Measurements from ENCODE around the gene KLHL29. TPM values are rescaled to one million over a fixed set of nuclear protein-coding genes. Genes with fewer than 3 reads are reported as not detected.

Gene KLHL29
- total RNA-seq, 1 experiment from 2014 or later, result 34.1 TPM

DNA sequence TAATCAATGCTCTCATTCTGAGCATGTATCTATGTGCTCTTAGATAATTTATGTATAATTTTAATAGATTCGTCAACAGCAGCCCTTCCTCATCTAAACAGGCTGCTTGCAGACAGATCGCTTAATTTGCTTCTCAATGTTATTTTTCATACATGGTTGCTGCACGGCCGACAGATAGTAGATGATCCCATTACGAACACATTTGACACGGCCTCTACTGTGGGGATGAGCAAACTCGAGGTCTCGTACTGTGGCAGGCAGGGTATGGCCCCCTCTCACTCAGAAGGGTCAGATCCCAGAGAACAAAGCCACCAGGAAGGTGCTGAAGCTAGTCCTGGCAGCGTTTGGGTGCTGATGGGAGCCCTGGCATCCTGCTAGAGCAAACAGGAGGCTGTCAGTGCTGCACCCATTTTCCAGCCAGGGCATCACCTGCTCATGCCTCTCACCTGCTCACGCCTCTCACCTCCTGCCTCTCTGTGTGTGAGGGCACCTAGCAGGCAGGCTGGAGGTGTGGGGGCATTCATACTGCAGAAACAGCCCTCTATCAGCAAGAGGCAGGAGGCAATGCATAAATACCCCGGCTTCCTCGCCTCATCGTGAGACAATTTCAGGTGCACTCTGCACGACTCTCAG is 80.0 kb downstream of the KLHL29 start:
- Histone ChIP-seq H3K36me3 (peaks cover 18% of the 10 kb centered on the region), H3K27me3 (no peaks in the 10 kb centered on the region), H3K9me3 (replicated peaks) (no peaks in the 10 kb centered on the region), H3K4me1 (no peaks in the 10 kb centered on the region), H3K27ac (no peak overlapping the region), H3K4me3 (no peak overlapping the region)
- no peak for DNase-seq

DNA sequence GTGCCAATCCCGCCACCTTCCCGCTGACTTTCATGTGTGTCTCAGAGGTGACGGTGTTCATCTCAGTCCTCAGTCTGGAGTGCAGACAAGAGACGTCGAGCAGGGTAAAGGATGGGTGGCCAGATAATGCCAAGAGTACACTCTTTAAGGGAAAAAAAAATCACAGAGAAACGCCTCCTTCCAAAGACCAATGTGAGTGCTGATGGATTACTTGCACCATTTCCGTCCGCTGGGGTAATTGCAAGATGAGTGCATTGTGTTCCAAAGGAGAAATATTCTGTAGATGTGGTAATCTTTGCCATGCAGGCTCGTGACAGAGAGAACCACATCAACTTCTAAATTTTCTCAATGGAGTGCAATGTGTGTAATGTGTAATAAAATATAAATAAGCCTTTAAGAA is 81.0 kb downstream of the KLHL29 start:
- peaks cover 23% of the 10 kb centered on the region for H3K36me3 ChIP-seq
- no peaks in the 10 kb centered on the region for H3K4me1 ChIP-seq
- no peak overlapping the region for H3K4me3 ChIP-seq
- no peak for DNase-seq
- no peaks in the 10 kb centered on the region for H3K9me3 ChIP-seq (replicated peaks)
- H3K27me3 ChIP-seq, result no peaks in the 10 kb centered on the region
- H3K27ac ChIP-seq, result no peak overlapping the region

DNA sequence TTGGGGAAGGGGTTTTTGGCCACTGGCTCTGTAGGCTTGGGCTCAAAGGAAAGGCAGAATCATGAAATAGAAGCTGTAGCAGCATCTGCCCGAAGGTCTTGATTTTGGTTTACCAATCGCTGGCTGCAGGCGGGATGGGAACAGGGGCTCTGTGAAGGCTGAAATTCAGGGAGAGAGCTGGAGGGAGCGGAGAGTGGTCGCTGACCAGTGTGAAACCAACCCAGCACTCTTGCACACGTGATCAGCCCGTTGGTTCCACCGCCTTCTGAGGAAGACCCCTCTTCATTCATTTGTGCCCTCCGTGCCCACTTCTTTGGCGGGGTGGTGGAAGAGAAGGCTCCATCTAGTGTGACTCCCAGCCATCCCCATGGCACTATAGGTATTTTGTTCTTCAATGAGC is 82.6 kb downstream of the KLHL29 start:
- H3K36me3 ChIP-seq, result peaks cover 23% of the 10 kb centered on the region
- no peak overlapping the region for H3K4me3 ChIP-seq
- H3K4me1 ChIP-seq, result no peaks in the 10 kb centered on the region
- H3K27me3 ChIP-seq, result no peaks in the 10 kb centered on the region
- DNase-seq, result no peak
- no peaks in the 10 kb centered on the region for H3K9me3 ChIP-seq (replicated peaks)
- no peak overlapping the region for H3K27ac ChIP-seq

DNA sequence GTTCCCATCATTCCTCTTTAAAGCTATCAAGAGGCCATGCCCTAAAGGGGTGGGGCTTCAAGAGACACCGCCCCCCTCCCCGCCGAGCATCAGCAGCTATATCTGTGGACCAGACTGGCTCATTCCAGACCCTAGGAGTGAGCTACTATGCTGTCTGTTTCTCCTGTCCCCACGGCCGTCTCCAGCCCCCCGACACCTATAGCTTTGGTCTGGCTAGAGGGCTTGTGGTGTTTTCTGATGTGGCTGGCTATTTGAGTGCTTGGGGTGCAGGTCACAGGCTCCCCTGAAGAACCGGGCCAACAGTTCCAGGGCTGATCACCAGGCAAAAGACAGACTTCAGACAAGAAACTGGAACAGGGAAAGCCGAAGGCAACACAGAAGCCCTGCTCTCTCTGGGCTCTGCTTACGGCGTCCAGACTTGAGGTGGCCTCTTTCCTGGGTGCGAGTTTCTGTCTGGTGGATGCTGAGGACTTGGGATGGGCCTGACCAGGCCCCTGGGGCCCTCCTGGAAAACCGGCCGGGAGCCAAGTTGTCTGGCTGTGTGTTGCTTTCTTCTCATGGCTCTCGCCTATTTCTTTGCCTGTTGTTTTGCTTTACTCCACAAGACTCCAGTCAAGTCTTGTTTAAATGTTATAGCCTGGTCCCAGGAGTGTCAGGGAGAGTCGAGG is 83.6 kb downstream of the KLHL29 start:
- H3K27ac ChIP-seq, result no peak overlapping the region
- H3K9me3 ChIP-seq (replicated peaks), result no peaks in the 10 kb centered on the region
- no peak for DNase-seq
- peaks cover 23% of the 10 kb centered on the region for H3K36me3 ChIP-seq
- no peaks in the 10 kb centered on the region for H3K4me1 ChIP-seq
- H3K27me3 ChIP-seq, result no peaks in the 10 kb centered on the region
- H3K4me3 ChIP-seq, result no peak overlapping the region

DNA sequence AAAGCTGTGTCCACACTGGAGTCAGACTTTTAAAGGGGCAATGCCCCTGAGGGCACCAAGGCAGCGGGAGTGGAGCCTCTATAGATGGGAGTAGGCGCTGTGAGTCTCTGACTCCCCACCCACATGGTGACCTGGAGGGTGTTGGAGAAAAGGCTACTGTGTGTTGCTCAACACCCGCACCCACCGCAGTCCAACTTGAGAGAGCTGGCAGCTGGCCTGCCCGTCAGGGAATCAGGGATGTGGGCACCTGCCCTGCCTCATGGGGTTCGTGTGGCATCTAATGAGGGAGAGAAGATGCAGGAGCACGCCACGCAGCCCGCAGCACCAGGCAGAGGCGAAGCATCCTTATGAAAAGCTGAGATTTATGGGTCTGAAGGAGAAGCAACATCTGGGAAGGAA is 84.2 kb downstream of the KLHL29 start:
- Histone ChIP-seq H3K4me1 (no peaks in the 10 kb centered on the region), H3K27me3 (no peaks in the 10 kb centered on the region), H3K4me3 (no peak overlapping the region), H3K36me3 (peaks cover 23% of the 10 kb centered on the region), H3K9me3 (replicated peaks) (no peaks in the 10 kb centered on the region), H3K27ac (no peak overlapping the region)
- DNase-seq, result no peak

DNA sequence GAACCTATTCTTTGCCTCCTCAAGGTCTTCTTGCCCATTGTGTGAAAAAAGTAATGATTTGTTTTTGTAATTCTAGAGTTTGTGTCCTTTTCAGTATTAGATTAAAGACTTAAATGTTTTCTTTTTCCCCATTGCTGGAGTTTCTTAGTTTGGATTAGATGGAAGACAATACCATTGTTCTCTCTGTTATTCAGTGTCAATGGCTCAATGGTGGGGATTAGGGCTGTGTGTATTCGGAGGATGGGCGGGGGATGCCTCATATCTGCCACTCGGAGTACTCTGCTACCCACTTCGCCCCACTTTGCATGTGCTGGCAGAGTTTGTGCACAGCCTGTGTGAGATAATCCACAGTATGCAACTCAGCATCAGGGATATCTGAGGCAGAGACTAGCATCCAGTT is 90.1 kb downstream of the KLHL29 start:
- no peak overlapping the region for H3K27ac ChIP-seq
- H3K4me1 ChIP-seq, result peaks cover 17% of the 10 kb centered on the region; the same call in 1 of the 2 replicates
- H3K27me3 ChIP-seq, result no peaks in the 10 kb centered on the region
- 0 out of 2 replicates have a peak, but pooled peaks cover 5% of the 10 kb centered on the region for H3K36me3 ChIP-seq
- no peak overlapping the region for H3K4me3 ChIP-seq
- no peaks in the 10 kb centered on the region for H3K9me3 ChIP-seq (replicated peaks)
- DNase-seq, result no peak

DNA sequence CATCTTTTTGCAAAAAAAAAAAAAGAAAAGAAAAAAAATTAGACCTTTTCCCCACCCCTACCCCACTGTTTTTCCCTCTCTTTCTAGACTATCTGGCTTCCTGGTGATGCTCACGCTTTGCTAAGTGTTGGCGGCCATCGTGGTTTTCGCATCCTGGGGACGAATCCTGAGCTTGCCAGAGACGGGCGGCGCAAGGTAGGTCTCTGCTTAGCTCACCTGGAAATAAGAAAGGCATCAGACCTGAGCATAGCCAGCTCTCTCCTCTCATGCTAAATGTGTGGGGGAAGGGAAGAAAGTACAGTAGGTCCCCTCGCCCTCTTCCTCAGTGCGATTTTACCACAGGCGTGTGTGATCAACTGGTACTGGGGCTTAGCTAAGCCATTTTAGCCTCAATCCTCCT is 90.5 kb downstream of the KLHL29 start:
- Histone ChIP-seq H3K9me3 (replicated peaks) (no peaks in the 10 kb centered on the region), H3K4me3 (no peak overlapping the region), H3K27me3 (no peaks in the 10 kb centered on the region), H3K36me3 (0 out of 2 replicates have a peak, but pooled peaks cover under 1% of the 10 kb centered on the region), H3K27ac (no peak overlapping the region), H3K4me1 (peaks cover 21% of the 10 kb centered on the region)
- no peak for DNase-seq

DNA sequence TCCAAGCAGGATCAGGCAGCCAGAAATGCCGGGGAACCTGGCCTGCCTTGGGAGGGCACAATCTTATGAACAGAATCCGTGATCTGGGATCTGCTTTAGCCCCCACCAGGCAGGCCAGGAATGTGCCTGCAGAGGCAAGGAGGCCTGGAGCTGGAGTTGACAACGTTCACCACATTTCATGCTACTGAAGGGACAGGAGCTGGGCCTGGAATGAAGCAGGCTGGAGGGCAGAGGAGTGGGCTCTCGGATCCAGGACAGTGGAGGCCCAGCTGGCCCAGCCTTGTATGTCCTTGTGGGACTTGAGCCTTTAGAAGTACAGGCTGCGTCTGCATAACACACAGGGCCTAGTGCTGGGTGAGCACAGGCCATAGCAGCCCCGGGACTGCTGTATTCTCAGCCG is 91.8 kb downstream of the KLHL29 start:
- no peaks in the 10 kb centered on the region for H3K27me3 ChIP-seq
- no peak for DNase-seq
- no peaks in the 10 kb centered on the region for H3K9me3 ChIP-seq (replicated peaks)
- no peaks in the 10 kb centered on the region for H3K36me3 ChIP-seq
- H3K4me3 ChIP-seq, result no peak overlapping the region
- H3K4me1 ChIP-seq, result peaks cover 31% of the 10 kb centered on the region
- H3K27ac ChIP-seq, result no peak overlapping the region

DNA sequence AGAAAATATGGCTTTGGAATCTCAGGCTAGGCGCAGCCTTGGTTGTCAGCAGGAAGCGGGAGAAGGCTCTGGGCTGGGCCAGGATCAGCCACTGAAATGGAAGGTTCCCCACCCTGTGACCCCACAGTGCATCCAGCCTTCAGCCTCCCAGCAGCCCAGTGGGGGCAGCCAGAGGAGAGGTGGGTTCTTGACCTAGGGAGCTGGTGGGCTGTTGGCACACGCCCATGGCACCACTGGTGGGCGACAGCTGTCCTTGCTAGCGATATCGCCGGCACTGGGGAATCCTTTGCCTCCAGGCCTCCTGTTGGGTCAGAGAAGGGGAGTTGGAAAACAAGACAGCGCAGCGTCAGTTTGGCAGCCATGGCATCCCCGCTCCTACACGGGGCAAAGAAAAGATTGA is 92.4 kb downstream of the KLHL29 start:
- no peak overlapping the region for H3K4me3 ChIP-seq
- H3K4me1 ChIP-seq, result peaks cover 31% of the 10 kb centered on the region
- no peak overlapping the region for H3K27ac ChIP-seq
- no peaks in the 10 kb centered on the region for H3K27me3 ChIP-seq
- DNase-seq, result no peak
- no peaks in the 10 kb centered on the region for H3K36me3 ChIP-seq
- no peaks in the 10 kb centered on the region for H3K9me3 ChIP-seq (replicated peaks)

DNA sequence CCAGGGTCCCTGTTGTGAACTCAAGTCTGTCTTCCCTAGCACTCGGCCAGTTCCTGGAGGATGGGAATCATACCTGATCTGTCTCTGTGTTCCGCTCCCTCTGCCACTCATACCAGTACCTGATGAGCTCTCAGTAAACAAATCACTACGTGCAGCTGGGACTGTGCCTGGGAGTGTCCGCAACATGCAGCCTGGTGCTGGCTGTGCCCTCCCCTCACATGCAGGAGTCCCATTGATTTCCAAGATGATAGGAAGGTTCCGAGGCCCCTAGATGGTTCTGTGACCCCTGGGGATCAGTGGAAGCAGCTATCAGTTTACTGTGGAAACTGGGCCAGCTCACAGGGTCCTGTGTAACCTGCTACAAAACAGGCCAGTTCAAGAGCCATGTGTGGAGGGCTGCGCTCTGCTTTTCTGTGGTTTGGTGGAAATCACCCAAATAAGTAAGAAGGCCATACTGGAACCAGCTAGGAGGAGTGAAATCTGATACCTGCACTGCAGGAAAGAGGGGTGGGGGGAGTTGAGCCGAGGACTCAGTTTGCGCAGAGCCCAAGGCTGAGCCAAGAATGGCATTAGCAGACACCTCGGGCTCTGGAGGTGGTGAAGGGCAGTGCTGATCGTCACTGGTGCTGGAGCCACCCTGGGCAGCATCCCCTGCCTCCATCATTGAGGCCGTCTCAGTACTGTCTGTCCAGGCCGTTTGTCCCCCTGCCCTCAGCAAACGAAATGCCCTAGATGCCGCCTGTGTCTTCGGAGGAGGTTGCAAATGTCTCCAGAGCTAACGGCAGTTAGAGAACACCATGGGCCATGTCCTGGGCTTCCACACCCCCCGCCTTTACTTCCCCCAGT is 93.3 kb downstream of the KLHL29 start:
- no peaks in the 10 kb centered on the region for H3K9me3 ChIP-seq (replicated peaks)
- no peak overlapping the region for H3K27ac ChIP-seq
- peaks cover 4% of the 10 kb centered on the region; the same call in 1 of the 2 replicates for H3K36me3 ChIP-seq
- no peak overlapping the region for H3K4me3 ChIP-seq
- H3K4me1 ChIP-seq, result peaks cover 34% of the 10 kb centered on the region
- no peaks in the 10 kb centered on the region for H3K27me3 ChIP-seq
- DNase-seq, result no peak

DNA sequence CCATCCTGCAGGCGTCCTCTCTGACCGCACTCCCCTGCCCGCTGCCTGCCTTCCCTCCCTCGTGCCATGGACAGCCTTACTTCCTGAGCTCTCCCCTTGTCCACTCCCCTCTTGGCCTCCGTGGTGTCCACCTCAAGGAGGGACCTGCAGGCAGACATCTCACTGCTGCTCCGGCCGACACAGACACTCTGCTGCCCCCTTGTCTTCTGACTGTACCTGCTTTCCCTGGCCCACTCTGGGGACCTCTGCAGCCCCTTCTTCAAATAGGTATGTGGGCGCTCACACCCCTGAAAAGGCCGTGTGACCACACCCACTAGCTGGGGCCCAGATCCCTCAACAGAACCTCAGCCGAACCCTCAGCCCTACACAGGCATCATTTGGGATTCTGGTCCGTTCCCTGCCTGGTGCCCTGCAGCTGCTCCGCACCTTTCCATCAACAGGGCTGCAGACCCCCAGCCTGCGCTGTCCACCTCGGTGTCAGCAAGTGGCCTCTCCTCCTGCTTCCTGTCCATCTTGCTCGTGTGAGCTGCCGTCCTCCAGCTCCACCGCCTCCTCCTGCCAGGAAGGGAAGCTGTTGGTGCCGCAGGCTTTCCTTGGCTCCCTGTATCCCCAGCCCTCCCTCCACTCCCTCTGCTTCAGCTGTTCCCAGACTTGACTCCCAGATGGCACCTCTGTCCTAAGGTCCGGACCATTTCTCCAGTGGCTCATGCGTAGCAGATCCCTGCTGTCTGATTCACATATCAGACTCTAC is 94.1 kb downstream of the KLHL29 start:
- Histone ChIP-seq H3K4me3 (no peak overlapping the region), H3K9me3 (replicated peaks) (no peaks in the 10 kb centered on the region), H3K27ac (no peak overlapping the region), H3K4me1 (peaks cover 34% of the 10 kb centered on the region), H3K27me3 (no peaks in the 10 kb centered on the region), H3K36me3 (peaks cover 11% of the 10 kb centered on the region)
- no peak for DNase-seq

DNA sequence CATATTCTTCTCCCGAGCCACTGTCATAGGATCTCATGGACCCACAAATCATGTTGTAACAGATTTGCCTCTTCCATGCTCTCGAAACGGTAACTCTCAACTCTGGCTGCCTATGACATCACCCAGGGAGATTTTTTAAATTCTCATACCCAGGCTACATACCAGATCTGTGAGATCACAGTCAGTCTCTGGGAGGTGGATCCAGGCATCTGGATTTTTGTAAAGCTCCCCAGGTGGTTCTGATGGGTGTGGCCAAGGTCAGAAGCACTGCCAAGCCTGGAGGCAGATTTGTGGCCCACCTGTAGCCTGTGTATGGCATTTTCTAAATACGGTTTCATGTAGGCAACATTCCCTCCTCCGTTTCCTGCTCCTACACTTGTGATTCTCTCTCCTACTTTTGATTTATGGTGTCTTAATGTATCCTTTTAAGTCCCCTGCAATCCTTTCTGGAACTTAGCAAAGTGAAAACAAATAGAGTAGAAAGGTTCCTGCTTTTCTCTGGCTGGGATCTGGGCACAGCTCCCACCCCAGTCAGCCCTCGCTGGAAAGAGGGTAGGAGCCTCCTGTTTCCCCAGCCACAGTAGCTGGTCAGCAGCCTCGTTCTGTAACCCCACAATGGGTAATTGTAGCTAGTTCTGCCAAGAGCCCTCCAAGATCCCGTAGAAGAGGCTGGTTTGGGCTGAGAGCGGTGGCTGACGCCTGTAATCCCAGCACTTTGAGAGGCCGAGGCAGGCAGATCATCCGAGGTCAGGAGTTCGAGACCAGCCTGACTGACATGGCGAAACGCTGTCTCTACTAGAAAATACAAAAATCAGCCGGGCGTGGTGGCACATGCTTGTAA is 96.2 kb downstream of the KLHL29 start:
- Histone ChIP-seq H3K4me3 (no peak overlapping the region), H3K27ac (peak overlapping the region; percentile 64), H3K36me3 (peaks cover 13% of the 10 kb centered on the region), H3K9me3 (replicated peaks) (no peaks in the 10 kb centered on the region), H3K4me1 (peaks cover 31% of the 10 kb centered on the region), H3K27me3 (no peaks in the 10 kb centered on the region)
- peak; percentile 59 to 61 for DNase-seq

DNA sequence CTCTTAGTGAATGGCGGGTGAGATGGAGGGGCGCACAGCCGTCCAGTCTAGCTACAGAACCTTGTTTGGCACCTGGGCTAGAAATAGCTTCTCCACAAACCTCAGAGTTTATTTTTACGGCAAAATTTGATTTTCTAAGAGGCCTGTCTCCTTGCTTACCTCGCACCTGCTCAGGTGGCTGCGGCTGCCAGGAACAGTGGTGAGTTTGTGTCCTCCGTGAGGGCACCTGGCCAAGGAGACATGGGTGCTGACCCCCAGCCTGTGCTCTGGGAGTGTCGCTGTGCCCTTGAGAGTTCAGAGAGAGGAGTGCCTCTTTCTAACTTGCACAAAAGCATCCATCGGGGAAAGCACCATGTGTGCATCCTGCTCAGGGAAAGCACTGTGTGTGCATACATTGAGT is 97.2 kb downstream of the KLHL29 start:
- DNase-seq, result no peak
- H3K27me3 ChIP-seq, result no peaks in the 10 kb centered on the region
- no peaks in the 10 kb centered on the region for H3K9me3 ChIP-seq (replicated peaks)
- H3K4me1 ChIP-seq, result peaks cover 41% of the 10 kb centered on the region
- no peak overlapping the region for H3K27ac ChIP-seq
- no peak overlapping the region for H3K4me3 ChIP-seq
- peaks cover 13% of the 10 kb centered on the region for H3K36me3 ChIP-seq

DNA sequence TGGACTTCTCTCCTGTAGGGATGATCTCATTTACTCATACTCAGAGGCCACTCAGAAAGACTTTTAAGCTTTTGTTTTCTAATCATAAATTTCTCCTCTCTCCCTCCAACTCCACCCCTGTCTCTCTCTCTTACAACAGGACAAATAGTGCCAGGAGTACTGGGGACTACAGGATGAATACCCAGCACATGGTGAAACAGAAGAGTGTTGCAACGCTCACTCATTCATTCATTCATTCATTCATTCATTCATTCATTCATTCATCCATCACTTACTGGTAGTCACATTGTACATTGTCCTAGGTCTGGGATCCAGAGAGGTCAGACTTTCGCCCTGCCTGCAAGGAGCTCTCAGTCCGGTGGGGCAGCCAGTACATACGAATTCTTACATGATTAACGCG is 97.6 kb downstream of the KLHL29 start:
- no peak overlapping the region for H3K4me3 ChIP-seq
- DNase-seq, result no peak
- H3K36me3 ChIP-seq, result peaks cover 13% of the 10 kb centered on the region
- no peak overlapping the region for H3K27ac ChIP-seq
- H3K9me3 ChIP-seq (replicated peaks), result no peaks in the 10 kb centered on the region
- H3K4me1 ChIP-seq, result peaks cover 45% of the 10 kb centered on the region
- no peaks in the 10 kb centered on the region for H3K27me3 ChIP-seq
